Measurements from ENCODE around the gene OPRL1. TPM values are rescaled to one million over a fixed set of nuclear protein-coding genes. Genes with fewer than 3 reads are reported as not detected.
A peak's percentile ranks its signal among the peaks of the same experiment; 100 is the strongest.

The OPRL1 gene
- total and polyA plus RNA-seq, 4 donors: 5.2 to 26.3 (median 18.6) TPM

DNA sequence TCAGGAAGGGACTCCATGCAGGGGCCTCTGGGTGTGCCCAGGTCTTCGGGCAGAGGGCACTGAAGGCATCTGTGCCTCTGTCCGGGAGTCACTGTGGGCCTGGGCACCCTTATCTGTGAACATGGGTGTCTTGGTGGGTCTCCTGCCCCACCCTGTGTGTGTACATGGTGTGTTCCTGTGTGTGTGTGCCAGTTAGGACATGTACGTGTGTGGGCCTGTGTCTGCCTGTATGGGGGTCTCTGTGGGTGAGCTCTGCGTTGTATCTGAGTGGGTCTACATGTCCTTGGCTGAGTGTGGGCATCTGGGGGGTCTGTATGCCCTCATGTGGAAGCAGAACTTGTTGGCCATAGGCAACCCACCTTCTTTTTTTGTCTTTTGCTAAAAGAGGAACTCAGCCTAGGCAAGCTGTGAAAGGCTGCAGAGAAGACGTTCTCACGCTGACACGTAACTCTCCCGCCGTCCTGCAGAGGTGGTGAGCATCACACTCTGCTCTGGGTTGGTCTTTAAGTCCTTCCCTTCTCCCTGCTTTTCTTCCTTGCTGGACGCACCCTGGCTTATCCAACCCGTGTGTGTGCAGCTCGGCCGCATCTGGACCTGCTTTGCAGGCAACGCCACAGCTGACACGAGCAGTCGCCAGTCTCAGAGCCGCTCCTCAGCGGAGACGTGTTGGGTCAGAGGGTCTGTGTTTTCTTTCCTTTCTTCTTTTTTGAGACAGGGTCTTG, 28.0 kb downstream of the OPRL1 start:
- Histone ChIP-seq H3K4me3 (ENCODE audit: low read depth, low read length) (no peak overlapping the region), H3K9me3 (ENCODE audit: control insufficient read depth, insufficient read depth, low read length) (no peaks in the 10 kb centered on the region), H3K36me3 (ENCODE audit: control insufficient read depth, insufficient read depth, low read length) (peaks cover 5% of the 10 kb centered on the region), H3K27me3 (ENCODE audit: control insufficient read depth, insufficient read depth, low read length) (no peaks in the 10 kb centered on the region), H3K4me1 (ENCODE audit: control insufficient read depth, insufficient read depth, low read length) (peaks cover 36% of the 10 kb centered on the region), H3K27ac (ENCODE audit: low read depth, low read length) (no peak overlapping the region)
- no peak for DNase-seq (ENCODE audit: low read depth in 4 of 6, low spot score in 6 of 6)
- 72% methylated on average over 19 of the region's 19 CpGs for WGBS (ENCODE audit: insufficient coverage)

DNA sequence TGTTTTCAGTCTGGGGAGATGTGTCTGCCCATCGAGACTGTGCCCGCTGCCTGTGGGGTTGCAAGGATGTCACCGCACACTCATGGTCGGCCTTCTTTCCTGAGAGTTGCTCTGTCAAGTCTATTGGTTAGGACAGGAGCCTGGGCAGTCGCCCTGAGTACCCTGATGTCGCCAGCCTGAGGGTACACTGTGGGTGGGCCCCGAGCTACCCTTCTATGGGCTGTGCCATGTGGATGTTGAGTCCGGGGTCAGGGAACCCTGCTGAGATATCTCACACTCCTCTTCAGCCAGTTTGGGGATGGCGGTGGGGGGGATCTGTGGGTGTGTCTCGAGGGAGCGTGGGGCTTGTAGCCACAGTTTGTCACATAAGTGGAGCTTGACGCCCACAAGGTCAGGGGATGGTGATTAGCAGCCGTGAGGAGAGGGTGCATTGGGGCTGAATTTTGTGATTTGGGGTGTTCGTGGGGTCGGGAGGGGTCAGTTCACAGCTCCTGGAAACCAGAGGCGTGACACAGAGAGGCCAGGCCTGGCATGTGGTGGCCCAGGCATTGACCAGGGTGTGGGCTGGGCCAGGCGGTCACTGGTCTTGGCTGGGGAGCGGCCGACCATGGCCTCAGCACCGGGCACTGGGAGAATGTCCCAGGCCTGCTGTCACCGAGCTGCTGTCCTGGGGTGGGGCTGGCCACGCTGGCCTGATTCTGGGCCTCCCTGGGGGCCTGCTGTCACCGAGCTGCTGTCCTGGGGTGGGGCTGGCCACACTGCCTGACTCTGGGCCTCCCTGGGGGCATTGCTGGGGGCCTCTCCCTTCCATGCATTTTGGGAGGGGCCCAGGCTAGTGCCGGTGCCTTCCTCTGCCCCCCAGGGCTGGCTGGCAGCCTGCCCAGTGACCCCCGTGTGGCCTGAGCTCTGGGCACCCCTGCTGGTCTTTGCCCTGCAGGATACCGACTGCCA, 29.1 kb downstream of the OPRL1 start:
- no peak for DNase-seq (ENCODE audit: low read depth in 4 of 6, low spot score in 6 of 6)
- H3K27me3 ChIP-seq (ENCODE audit: control insufficient read depth, insufficient read depth, low read length): no peaks in the 10 kb centered on the region
- 83% methylated on average over 22 of the region's 26 CpGs for WGBS (ENCODE audit: insufficient coverage)

DNA sequence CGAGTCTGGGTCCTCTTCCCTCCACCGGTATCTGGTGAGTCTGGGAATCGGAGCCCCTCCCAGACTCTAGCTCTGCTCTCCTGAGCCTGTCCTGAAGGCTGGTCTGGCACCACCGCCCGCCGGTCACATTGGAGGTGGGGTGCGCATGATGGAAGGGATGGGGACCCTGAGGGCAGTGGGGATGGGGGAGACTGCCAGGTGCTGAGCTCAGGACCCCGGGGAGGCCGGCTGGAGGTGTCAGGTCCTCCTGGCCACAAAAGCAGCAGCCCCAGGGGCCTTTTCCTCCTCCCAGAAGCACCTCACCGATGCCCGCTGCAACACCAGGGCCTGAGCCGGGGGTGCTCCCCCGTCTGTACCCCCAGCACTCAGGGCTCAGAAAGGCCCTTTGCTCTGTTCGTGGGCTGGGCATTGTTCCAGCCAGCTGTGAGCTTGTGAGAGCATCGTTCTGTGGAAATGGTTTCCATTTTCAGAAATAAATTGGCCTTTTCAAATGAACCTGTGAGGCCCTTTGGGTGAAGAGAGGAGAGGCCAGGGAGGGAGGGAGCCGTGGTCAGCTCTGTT, 30.0 kb downstream of the OPRL1 start:
- Histone ChIP-seq H3K4me3 (ENCODE audit: low read depth, low read length) (no peak overlapping the region), H3K4me1 (ENCODE audit: control insufficient read depth, insufficient read depth, low read length) (peaks cover 34% of the 10 kb centered on the region), H3K9me3 (ENCODE audit: control insufficient read depth, insufficient read depth, low read length) (no peaks in the 10 kb centered on the region), H3K36me3 (ENCODE audit: control insufficient read depth, insufficient read depth, low read length) (peaks cover 3% of the 10 kb centered on the region), H3K27me3 (ENCODE audit: control insufficient read depth, insufficient read depth, low read length) (no peaks in the 10 kb centered on the region), H3K27ac (ENCODE audit: low read depth, low read length) (no peak overlapping the region)
- peak in 1 of 6 donors; percentile 50 for DNase-seq (ENCODE audit: low read depth in 4 of 6, low spot score in 6 of 6)
- WGBS (ENCODE audit: insufficient coverage): 54% methylated on average over 9 of the region's 16 CpGs

More for the DNA sequence above, 29.1 kb downstream of the OPRL1 start:
- no peak overlapping the region for H3K27ac ChIP-seq (ENCODE audit: low read depth, low read length)
- no peak overlapping the region for H3K4me3 ChIP-seq (ENCODE audit: low read depth, low read length)
- H3K4me1 ChIP-seq (ENCODE audit: control insufficient read depth, insufficient read depth, low read length): peaks cover 30% of the 10 kb centered on the region
- peaks cover 5% of the 10 kb centered on the region for H3K36me3 ChIP-seq (ENCODE audit: control insufficient read depth, insufficient read depth, low read length)
- no peaks in the 10 kb centered on the region for H3K9me3 ChIP-seq (ENCODE audit: control insufficient read depth, insufficient read depth, low read length)

DNA sequence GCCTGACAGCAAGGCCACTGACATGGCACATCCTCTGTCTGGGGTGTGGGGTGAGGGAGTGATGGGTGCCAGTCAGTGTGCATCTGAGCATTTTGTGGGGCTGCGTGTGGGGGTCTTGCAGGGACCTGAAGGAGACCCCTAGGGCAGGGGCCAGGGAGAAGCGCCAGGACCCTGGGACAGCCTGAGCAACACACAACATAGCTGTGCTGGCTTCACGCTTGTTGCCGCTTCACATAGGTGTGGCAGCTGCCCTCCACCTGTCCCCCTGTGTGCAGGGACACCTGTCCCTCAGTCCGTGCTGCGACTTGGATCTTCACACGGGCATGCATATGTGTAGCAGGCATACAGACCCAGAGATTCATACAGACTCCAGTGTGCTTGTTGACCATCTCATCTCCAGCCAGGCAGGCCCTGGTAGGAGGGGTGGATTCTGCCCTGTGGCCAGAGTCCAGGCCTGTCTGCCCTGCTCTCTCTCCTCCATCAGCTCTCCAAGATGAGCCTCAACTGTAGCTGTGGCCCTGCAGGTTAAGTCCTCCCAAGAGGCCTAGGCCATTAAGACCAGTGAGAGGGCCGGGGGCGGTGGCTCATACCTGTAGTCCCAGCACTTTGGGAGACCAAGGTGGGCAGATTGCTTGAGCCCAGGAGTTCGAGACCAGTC, 30.7 kb downstream of the OPRL1 start:
- Histone ChIP-seq H3K4me1 (ENCODE audit: control insufficient read depth, insufficient read depth, low read length) (peaks cover 40% of the 10 kb centered on the region), H3K27ac (ENCODE audit: low read depth, low read length) (no peak overlapping the region), H3K9me3 (ENCODE audit: control insufficient read depth, insufficient read depth, low read length) (no peaks in the 10 kb centered on the region), H3K27me3 (ENCODE audit: control insufficient read depth, insufficient read depth, low read length) (no peaks in the 10 kb centered on the region), H3K36me3 (ENCODE audit: control insufficient read depth, insufficient read depth, low read length) (peaks cover 3% of the 10 kb centered on the region), H3K4me3 (ENCODE audit: low read depth, low read length) (no peak overlapping the region)
- WGBS (ENCODE audit: insufficient coverage): 97% methylated on average over 10 of the region's 10 CpGs
- no peak for DNase-seq (ENCODE audit: low read depth in 4 of 6, low spot score in 6 of 6)

DNA sequence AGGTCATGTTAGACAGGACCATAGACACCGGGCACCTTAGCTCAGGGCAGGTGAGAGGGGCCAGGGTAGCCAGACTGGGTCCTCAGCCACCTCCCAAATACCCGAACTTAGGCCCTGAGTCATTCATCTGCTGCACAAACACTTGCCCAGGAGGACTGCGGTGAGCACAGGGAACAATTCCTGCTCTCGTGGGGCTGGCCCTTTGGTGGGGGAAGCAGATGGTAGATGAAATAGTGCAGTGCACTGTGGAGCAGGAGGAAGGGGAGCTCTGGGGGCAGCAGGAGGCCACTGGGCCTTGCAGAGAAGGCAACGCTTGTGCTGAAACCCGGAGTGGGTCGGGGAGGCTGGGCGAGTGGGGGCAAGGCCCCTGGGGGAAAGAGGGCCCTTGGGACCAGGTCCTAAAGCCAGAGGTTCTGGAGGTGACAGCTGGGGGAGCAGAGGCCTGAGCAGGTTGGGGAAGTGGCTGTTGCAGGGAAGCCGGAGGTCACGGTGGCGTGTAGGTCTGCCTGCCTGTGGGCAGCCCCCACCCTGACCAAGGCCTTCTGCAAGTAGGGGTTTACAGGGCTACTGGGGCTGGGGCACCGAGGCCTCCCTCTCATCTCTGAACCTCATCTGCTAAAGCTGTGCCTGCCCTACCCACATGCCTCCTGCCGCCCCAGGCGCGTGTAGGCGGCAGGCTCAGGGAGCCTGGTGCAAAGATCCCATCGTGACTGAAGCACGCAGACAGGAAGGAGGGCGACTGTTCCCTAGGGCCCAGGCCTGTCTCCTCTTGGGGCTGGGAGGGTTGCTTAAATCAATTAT, 32.2 kb downstream of the OPRL1 start:
- H3K27me3 ChIP-seq (ENCODE audit: control insufficient read depth, insufficient read depth, low read length): no peaks in the 10 kb centered on the region
- no peak overlapping the region for H3K27ac ChIP-seq (ENCODE audit: low read depth, low read length)
- no peaks in the 10 kb centered on the region for H3K9me3 ChIP-seq (ENCODE audit: control insufficient read depth, insufficient read depth, low read length)
- 63% methylated on average over 15 of the region's 19 CpGs for WGBS (ENCODE audit: insufficient coverage)
- peaks cover 3% of the 10 kb centered on the region for H3K36me3 ChIP-seq (ENCODE audit: control insufficient read depth, insufficient read depth, low read length)
- peaks cover 55% of the 10 kb centered on the region for H3K4me1 ChIP-seq (ENCODE audit: control insufficient read depth, insufficient read depth, low read length)
- no peak overlapping the region for H3K4me3 ChIP-seq (ENCODE audit: low read depth, low read length)
- no peak for DNase-seq (ENCODE audit: low read depth in 4 of 6, low spot score in 6 of 6)

DNA sequence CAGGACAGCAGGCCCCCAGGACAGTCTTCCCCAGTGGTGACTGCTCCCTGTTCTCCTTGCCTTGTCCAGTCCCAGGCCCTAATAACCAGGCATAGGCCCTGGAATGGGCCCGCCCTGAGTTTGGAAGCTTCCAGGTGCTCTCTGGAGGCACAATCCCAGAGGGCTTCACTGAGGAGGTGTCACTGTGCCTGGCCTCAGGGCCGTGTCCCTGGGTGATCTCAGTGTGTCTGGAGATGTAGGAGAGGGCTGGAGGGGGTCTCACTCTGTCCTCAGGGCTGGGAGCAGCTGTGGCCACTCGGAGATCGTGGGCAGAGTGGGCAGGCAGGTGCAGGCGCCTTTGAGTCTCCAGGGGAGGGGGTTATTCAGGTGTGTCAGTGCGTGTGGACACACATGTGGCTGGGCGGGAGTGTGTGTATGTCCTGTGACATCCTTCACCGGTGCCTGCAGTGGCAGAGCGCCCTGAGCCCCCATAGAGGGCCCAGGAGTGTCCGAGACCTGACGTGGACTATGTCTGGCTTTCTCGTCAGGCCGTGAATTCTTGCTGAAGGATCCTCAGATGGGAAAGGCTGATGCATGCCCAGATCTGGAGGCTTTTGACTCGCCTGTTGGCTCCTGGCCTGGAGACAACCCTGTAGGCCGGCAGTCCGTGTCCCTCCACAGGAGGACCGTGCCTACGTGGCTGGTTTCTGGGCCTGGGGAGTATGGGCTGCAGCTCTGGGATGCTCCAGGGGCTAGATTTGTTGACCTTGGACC, 33.0 kb downstream of the OPRL1 start:
- H3K9me3 ChIP-seq (ENCODE audit: control insufficient read depth, insufficient read depth, low read length): no peaks in the 10 kb centered on the region
- H3K27ac ChIP-seq (ENCODE audit: low read depth, low read length): no peak overlapping the region
- WGBS (ENCODE audit: insufficient coverage): 80% methylated on average over 18 of the region's 18 CpGs
- peaks cover 3% of the 10 kb centered on the region for H3K36me3 ChIP-seq (ENCODE audit: control insufficient read depth, insufficient read depth, low read length)
- H3K4me3 ChIP-seq (ENCODE audit: low read depth, low read length): no peak overlapping the region
- peaks cover 55% of the 10 kb centered on the region for H3K4me1 ChIP-seq (ENCODE audit: control insufficient read depth, insufficient read depth, low read length)
- H3K27me3 ChIP-seq (ENCODE audit: control insufficient read depth, insufficient read depth, low read length): no peaks in the 10 kb centered on the region
- DNase-seq (ENCODE audit: low read depth in 4 of 6, low spot score in 6 of 6): no peak

- Histone ChIP-seq H3K9me3 (ENCODE audit: control insufficient read depth, insufficient read depth, low read length) (no peaks in the 10 kb centered on the region), H3K27me3 (ENCODE audit: control insufficient read depth, insufficient read depth, low read length) (no peaks in the 10 kb centered on the region), H3K27ac (ENCODE audit: low read depth, low read length) (no peak overlapping the region), H3K4me3 (ENCODE audit: low read depth, low read length) (no peak overlapping the region), H3K36me3 (ENCODE audit: control insufficient read depth, insufficient read depth, low read length) (peaks cover 3% of the 10 kb centered on the region), H3K4me1 (ENCODE audit: control insufficient read depth, insufficient read depth, low read length) (peaks cover 55% of the 10 kb centered on the region)
- 85% methylated on average over 5 of the region's 6 CpGs for WGBS (ENCODE audit: insufficient coverage)
- DNase-seq (ENCODE audit: low read depth in 4 of 6, low spot score in 6 of 6): no peak
These were observed 33.5 kb downstream of the OPRL1 start for GRCh38 chr20:64113444-64113775.

DNA sequence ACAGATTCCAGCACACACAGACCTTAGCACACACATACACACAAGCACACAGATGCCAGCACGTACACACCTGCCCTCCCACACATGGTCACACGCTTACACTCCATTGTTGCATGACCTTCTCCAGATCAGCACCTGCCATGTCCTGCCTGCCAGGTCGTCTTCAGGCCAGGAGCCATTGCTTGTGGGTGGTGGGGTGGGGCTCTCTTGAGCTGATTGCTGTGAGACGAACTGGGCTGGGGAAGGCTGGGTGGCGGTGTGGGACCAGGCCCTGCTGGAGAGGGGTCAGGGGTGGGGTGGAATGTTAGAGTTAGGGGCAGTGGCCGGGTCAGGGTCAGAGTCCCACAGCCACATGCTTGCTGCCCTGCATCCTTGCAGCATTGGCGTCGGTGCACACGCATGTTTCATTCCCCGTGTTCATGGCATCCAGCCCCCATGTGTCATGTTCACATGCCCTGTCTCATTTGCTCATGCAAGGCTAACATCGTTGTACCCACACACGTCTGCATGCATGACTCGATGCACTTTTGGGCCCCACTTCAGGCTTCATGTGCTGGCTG, 34.0 kb downstream of the OPRL1 start:
- DNase-seq (ENCODE audit: low read depth in 4 of 6, low spot score in 6 of 6): no peak
- H3K4me3 ChIP-seq (ENCODE audit: low read depth, low read length): no peak overlapping the region
- no peaks in the 10 kb centered on the region for H3K9me3 ChIP-seq (ENCODE audit: control insufficient read depth, insufficient read depth, low read length)
- H3K4me1 ChIP-seq (ENCODE audit: control insufficient read depth, insufficient read depth, low read length): peaks cover 55% of the 10 kb centered on the region
- H3K36me3 ChIP-seq (ENCODE audit: control insufficient read depth, insufficient read depth, low read length): peaks cover 3% of the 10 kb centered on the region
- H3K27ac ChIP-seq (ENCODE audit: low read depth, low read length): no peak overlapping the region
- 82% methylated on average over 10 of the region's 13 CpGs for WGBS (ENCODE audit: insufficient coverage)
- no peaks in the 10 kb centered on the region for H3K27me3 ChIP-seq (ENCODE audit: control insufficient read depth, insufficient read depth, low read length)
